Panc1 (cell line): ENCODE results near the gene PRKCD.

Source experiments
- CTCF ChIP-seq: fragments of 450-650 bp; IDR thresholded peaks from 2 replicates; pipeline ENCODE4 v1.5.1; 2017; ENCODE audit warnings: mild to moderate bottlenecking
- POLR2AphosphoS5 ChIP-seq: IDR thresholded peaks from 2 replicates; pipeline ENCODE4 v1.6.1; 2012; ENCODE audit warnings: mild to moderate bottlenecking, low read depth, low read length, moderate library complexity
- REST ChIP-seq, 2 experiments: IDR thresholded peaks; 2 replicates each; pipeline ENCODE4 v1.6.1; 2011 to 2012; ENCODE audit warnings: low read depth in 2 of 2, control low read depth in 1 of 2, low read length in 1 of 2, mild to moderate bottlenecking in 1 of 2, moderate library complexity in 1 of 2; ENCODE audit not compliant: insufficient read depth in 1 of 2
- SIN3A ChIP-seq: IDR thresholded peaks from 2 replicates; pipeline ENCODE4 v1.6.1; 2012; ENCODE audit warnings: low read depth, mild to moderate bottlenecking, low read length, moderate library complexity, borderline replicate concordance; ENCODE audit not compliant: insufficient read depth
- TCF7L2 ChIP-seq: IDR thresholded peaks from 2 replicates; pipeline ENCODE4 v1.6.1; 2011; ENCODE audit warnings: mild to moderate bottlenecking, low read depth, low read length, inconsistent platforms

GRCh38 chr3:53154881-53155285, 6.1 kb upstream of the PRKCD start:
- TF ChIP-seq POLR2AphosphoS5 (no peak), CTCF (no peak), REST (IDR thresholded peaks at IDR 0.05; ENCODE audit: insufficient read depth in 1 of 2, low read depth in 2 of 2, low read length in 1 of 2) (no peak), TCF7L2 (no peak), SIN3A (no peak)
